SU-DHL-6 (cell line): ENCODE data around the gene ZYG11B.

Source experiments
- CTCF ChIP-seq: fragments of 200-600 bp; sonication (generic); IDR thresholded peaks from one replicate; pipeline ENCODE4 v1.5.1; 2017; ENCODE audit warnings: antibody characterized with exemption, mild to moderate bottlenecking, low read length, moderate library complexity; ENCODE audit not compliant: insufficient read depth, poor library complexity, severe bottlenecking
- EZH2phosphoT487 ChIP-seq: fragments of 200-600 bp; sonication (generic), shearing (Covaris generic); conservative IDR thresholded peaks from 2 replicates; pipeline ENCODE4 v1.6.1; 2018; ENCODE audit warnings: mild to moderate bottlenecking, antibody characterized with exemption, low read length, moderate library complexity, mixed read lengths

GRCh38 chr1:52862666-52863458, 136.6 kb downstream of the ZYG11B start:
- TF ChIP-seq EZH2phosphoT487 (no peak), CTCF (no peak)
